Measurements from ENCODE around the gene SAMD11. TPM values are rescaled to one million over a fixed set of nuclear protein-coding genes. Genes with fewer than 3 reads are reported as not detected.

Gene SAMD11
- total and polyA plus RNA-seq, 2 of the 8 experiments (the other 6 are each of a cell fraction or from before 2014, with no cell fraction given), result 0.18 to 0.30 TPM

- Histone ChIP-seq H2BK5ac (ENCODE audit: low read depth, low read length) (no peak overlapping the region), H3K79me1 (ENCODE audit: low read depth, low read length) (no peaks in the 10 kb centered on the region), H3K27me3 (replicated peaks in 1 of 4; ENCODE audit: control insufficient read depth in 3 of 4, extremely low read depth in 1 of 4, insufficient read depth in 3 of 4, low read length in 3 of 4) (peaks cover 0 to 27% (median 13%) of the 10 kb centered on the region in 4 experiments; a peak in 5 of 7 replicates), H3K23ac (ENCODE audit: insufficient read length) (no peak overlapping the region), H4K91ac (replicated peaks; ENCODE audit: insufficient read length, low read length) (no peak overlapping the region), H2AFZ (ENCODE audit: low read length) (no peak overlapping the region), H3K56ac (replicated peaks; ENCODE audit: insufficient read length, low read depth, low read length) (no peak overlapping the region), H3K79me2 (ENCODE audit: control insufficient read depth in 1 of 2, insufficient read depth in 2 of 2, low read length in 2 of 2) (no peaks in the 10 kb centered on the region), H3K4me3 (ENCODE audit: extremely low read depth in 1 of 4, insufficient read depth in 2 of 4, low read depth in 3 of 4, low read length in 4 of 4) (no peak overlapping the region), H4K5ac (ENCODE audit: insufficient read length, low read depth, low read length) (no peak overlapping the region), H3K23me2 (ENCODE audit: low read depth, low read length) (peaks cover 5% of the 10 kb centered on the region; the same call in 1 of the 2 replicates), H3K14ac (ENCODE audit: insufficient read length) (no peak overlapping the region), H2BK12ac (ENCODE audit: low read depth, low read length) (no peak overlapping the region; the same call in 1 of the 2 replicates), H3K9ac (replicated peaks in 1 of 4; ENCODE audit: extremely low read depth in 1 of 4, low read depth in 3 of 4, low read length in 3 of 4) (no peak overlapping the region), H3K27ac (ENCODE audit: low read depth, low read length) (no peak overlapping the region), H3K4me1 (replicated peaks in 1 of 4; ENCODE audit: control insufficient read depth in 3 of 4, insufficient read depth in 4 of 4, low read length in 3 of 4) (peaks cover 0 to 15% (median 5%) of the 10 kb centered on the region in 4 experiments; a peak in 4 of 7 replicates), H3K4me2 (ENCODE audit: insufficient read depth in 1 of 2, low read depth in 2 of 2, low read length in 2 of 2) (no peak overlapping the region), H4K20me1 (replicated peaks in 1 of 2; ENCODE audit: control insufficient read depth in 1 of 2, insufficient read depth in 2 of 2, low read length in 2 of 2) (peaks cover 0 to 9% of the 10 kb centered on the region in 2 experiments), H2BK120ac (replicated peaks; ENCODE audit: low read depth, low read length) (no peak overlapping the region), H3K18ac (ENCODE audit: extremely low read depth, low read length) (no peak overlapping the region), H2BK15ac (ENCODE audit: low read length) (no peak overlapping the region), H3K36me3 (ENCODE audit: control insufficient read depth in 2 of 4, insufficient read depth in 4 of 4, low read length in 3 of 4) (no peaks in the 10 kb centered on the region), H4K8ac (ENCODE audit: extremely low read depth, insufficient read depth, low read length) (no peak overlapping the region), H2AK5ac (ENCODE audit: low read depth, low read length) (no peak overlapping the region), H3K4ac (replicated peaks; ENCODE audit: insufficient read length, low read depth, low read length) (no peak overlapping the region), H2BK20ac (ENCODE audit: low read length) (no peak overlapping the region), H3K9me3 (ENCODE audit: insufficient read depth in 2 of 2, low read depth in 1 of 2, low read length in 1 of 2) (no peaks in the 10 kb centered on the region)
- DNase-seq (ENCODE audit: low read depth in 1 of 2, low spot score in 2 of 2) (no peak), FAIRE-seq (no peak)
- 73% methylated on average over 7 of the region's 17 CpGs; no CpG with 5 or more reads in 1 of the 2 experiments for WGBS, 2 experiments (ENCODE audit: extremely low coverage in 1 of 2, insufficient coverage in 1 of 2, insufficient read length in 1 of 2, insufficient replicate concordance in 2 of 2, low coverage in 1 of 2, low lambda C conversion rate in 2 of 2, missing lambda C conversion rate in 1 of 2)
- POLR2A ChIA-PET (ENCODE audit: partially characterized antibody), result interaction anchor here (1.1 to 1.4 kb wide), 2 partner anchors 32 to 257 kb away, joined by 3 read pairs; partner anchors contain the start of genes B3GALT6 and SDF4
- CTCF ChIA-PET (ENCODE audit: partially characterized antibody), result interaction anchor here (0.6 to 7.0 kb wide), 9 partner anchors 9 to 320 kb away, joined by 3 to 53 read pairs (median 4); partner anchors contain the start of genes NOC2L and PERM1
- TF ChIP-seq SP4 (IDR thresholded peaks at IDR 0.05; ENCODE audit: low read length), result no peak
- no peak for TF ChIP-seq FOSL1 (IDR thresholded peaks at IDR 0.05; ENCODE audit: insufficient read depth, low read depth, low read length)
- TF ChIP-seq JUN (IDR thresholded peaks at IDR 0.05; ENCODE audit: low read depth, low read length), result no peak
- no peak for TF ChIP-seq SRF (IDR thresholded peaks at IDR 0.05; ENCODE audit: low read depth, low read length)
- TF ChIP-seq POU5F1 (IDR thresholded peaks at IDR 0.05; ENCODE audit: low read depth, low read length), result no peak
- no peak for TF ChIP-seq CHD1 (IDR thresholded peaks at IDR 0.05; ENCODE audit: low read depth, low read length)
- TF ChIP-seq HDAC6 (IDR thresholded peaks at IDR 0.05; ENCODE audit: low read depth, low read length), result no peak
- no peak for TF ChIP-seq BACH1 (IDR thresholded peaks at IDR 0.05; ENCODE audit: low read length)
- no peak for TF ChIP-seq NANOG (IDR thresholded peaks at IDR 0.05; ENCODE audit: insufficient read depth, low read depth, low read length, poor library complexity, severe bottlenecking)
- TF ChIP-seq CBX5 (IDR thresholded peaks at IDR 0.05; ENCODE audit: low read depth, low read length), result no peak
- no peak for TF ChIP-seq GTF2F1 (IDR thresholded peaks at IDR 0.05; ENCODE audit: borderline replicate concordance, low read depth, low read length)
These were observed 51.1 kb downstream of the SAMD11 start for GRCh38 chr1:974687-975328.
